Endodermal cell (in vitro differentiated cells): ENCODE results near the gene INKA2. TPM values are rescaled to one million over a fixed set of nuclear protein-coding genes. Genes with fewer than 3 reads are reported as not detected.

Source experiments
- DNase-seq: peaks from one replicate; pipeline ENCODE4 v3.0.0-alpha.2; 2017
- H3K27ac ChIP-seq: 2 replicates; pipeline ENCODE4 v1.5.1; 2013; ENCODE audit warnings: mild to moderate bottlenecking, low read depth, low read length, moderate library complexity
- H3K27me3 ChIP-seq: 2 replicates; pipeline ENCODE4 v1.6.1; 2013; ENCODE audit warnings: mild to moderate bottlenecking, low read length, moderate library complexity; ENCODE audit not compliant: insufficient read depth, control insufficient read depth, poor library complexity, severe bottlenecking
- H3K36me3 ChIP-seq: 2 replicates; pipeline ENCODE4 v1.7.0; 2013; ENCODE audit warnings: mild to moderate bottlenecking, low read length, moderate library complexity; ENCODE audit not compliant: control insufficient read depth, insufficient read depth
- H3K4me1 ChIP-seq: one replicate; pipeline ENCODE4 v1.7.0; 2013; ENCODE audit warnings: low read length; ENCODE audit not compliant: control insufficient read depth, insufficient read depth
- H3K4me3 ChIP-seq: 2 replicates; pipeline ENCODE4 v1.5.1; 2013; ENCODE audit warnings: mild to moderate bottlenecking, low read length, moderate library complexity
- H3K9ac ChIP-seq: 2 replicates; pipeline ENCODE4 v1.6.1; 2013; ENCODE audit warnings: mild to moderate bottlenecking, low read length, moderate library complexity; ENCODE audit not compliant: poor library complexity, severe bottlenecking; ENCODE audit errors: extremely low read depth
- H3K9me3 ChIP-seq: 2 replicates; pipeline ENCODE4 v1.6.1; 2013; ENCODE audit warnings: mild to moderate bottlenecking, low read length, moderate library complexity; ENCODE audit not compliant: control insufficient read depth
- H3K27ac Mint-ChIP-seq: 2 replicates; pipeline ENCODE4 v1.8.0; 2020; ENCODE audit warnings: mixed read lengths
- H3K27me3 Mint-ChIP-seq: 2 replicates; pipeline ENCODE4 v1.8.0; 2021; ENCODE audit warnings: mild to moderate bottlenecking, mixed read lengths; ENCODE audit not compliant: insufficient read depth
- H3K36me3 Mint-ChIP-seq: 2 replicates; pipeline ENCODE4 v1.8.0; 2020; ENCODE audit warnings: low read depth, mixed read lengths
- H3K4me1 Mint-ChIP-seq: 2 replicates; pipeline ENCODE4 v1.8.0; 2020; ENCODE audit warnings: mixed read lengths
- H3K4me3 Mint-ChIP-seq: 2 replicates; pipeline ENCODE4 v1.8.0; 2020; ENCODE audit warnings: mild to moderate bottlenecking, moderate library complexity, mixed read lengths
- H3K9me3 Mint-ChIP-seq: 2 replicates; pipeline ENCODE4 v1.8.0; 2020; ENCODE audit warnings: mild to moderate bottlenecking, mixed read lengths
- CTCF ChIP-seq: fragments of 200-600 bp; sonication (generic); conservative IDR thresholded peaks from 2 replicates; pipeline ENCODE4 v1.5.0; 2021; ENCODE audit warnings: antibody characterized with exemption, mild to moderate bottlenecking
- WGBS, 2 experiments: methylation state at CpG; one replicate each; pipeline versions ENCODE4 v1.1.5 to v1.1.7; 2013; ENCODE audit warnings: missing lambda C conversion rate in 2 of 2, mixed read lengths in 1 of 2; ENCODE audit not compliant: insufficient coverage in 1 of 2, insufficient read length in 1 of 2; 5-methylcytosine and 5-hydroxymethylcytosine counted together
- long read RNA-seq, 4 experiments: library from polyadenylated mRNA in 2 of 4; library from RNA in 1 of 4; library from capped mRNA in 1 of 4; stranded (forward) in 3 of 4; unstranded in 1 of 4; transcript quantifications; one replicate each; pipeline ENCODE4 v2.0.0, GENCODE V29; 2020 to 2021; ENCODE audit warnings: inconsistent platforms in 1 of 4
- polyA plus RNA-seq, 2 experiments: library from polyadenylated mRNA; stranded (reverse); fragments of 50-300 nt; gene quantifications; one replicate each; pipeline ENCODE4 v1.2.3, GENCODE V29; 2013
- total RNA-seq, 2 donors: library from RNA; stranded (reverse); fragmentation: NEBNext Ultra II Directional in 1 of 2; extraction: Animal tissue kit (Norgen Biotek cat#: 25700) in 1 of 2; gene quantifications; 2 replicates in 1 of 2; 3 replicates in 1 of 2; pipeline ENCODE4 v1.2.1, GENCODE V29; 2021

INKA2 gene
- total RNA-seq = 1 to 10 TPM; 1.4 to 1.9 TPM
- polyA plus RNA-seq (2013, experiment 1 of 2) = 3.3 TPM
- 3.4 TPM for polyA plus RNA-seq (2013, experiment 2 of 2)
- long read RNA-seq, experiment 1 = 0 reads
- long read RNA-seq, experiment 2 = 0 reads
- long read RNA-seq, experiment 3, full-length matches to known transcripts = 4 of 4 reads
- long read RNA-seq, experiment 3, partial matches to known transcripts = 0 of 4 reads
- long read RNA-seq, experiment 3, other reads (novel, unspliced or antisense) = 0 of 4 reads
- long read RNA-seq, experiment 4 = 0 reads

GRCh38 chr1:111739194-111739924 lies at the start of gene INKA2:
TSS of gene INKA2 (minus strand) at chr1:111739395. CDS start at chr1:111739242, 153 bp downstream.
- Mint-ChIP-seq H3K4me1 (peaks cover 9% of the 10 kb centered on the region), H3K9me3 (no peaks in the 10 kb centered on the region), H3K4me3 (peak within 1 kb of the TSS; percentile 65), H3K27me3 (peaks cover 40% of the 10 kb centered on the region), H3K36me3 (no peaks in the 10 kb centered on the region), H3K27ac (peak within 1 kb of the TSS; percentile 63)
- Histone ChIP-seq H3K27me3 (peaks cover 41% of the 10 kb centered on the region), H3K4me3 (peak within 1 kb of the TSS; percentile 84), H3K9me3 (no peaks in the 10 kb centered on the region), H3K9ac (peak within 1 kb of the TSS; percentile 38), H3K36me3 (no peaks in the 10 kb centered on the region), H3K4me1 (peaks cover 10% of the 10 kb centered on the region), H3K27ac (peak within 1 kb of the TSS; percentile 96)
- peak; percentile 97 for DNase-seq
- WGBS, 2 experiments = 0% methylated on average over 2 to 59 of the region's 59 CpGs
- no peak for TF ChIP-seq CTCF

GRCh38 chr1:111786669-111787207 lies 47.5 kb upstream of the INKA2 start:
- no peak for TF ChIP-seq CTCF
- peaks cover 7% of the 10 kb centered on the region for H3K4me1 Mint-ChIP-seq
- H3K27me3 Mint-ChIP-seq = peaks cover 7% of the 10 kb centered on the region
- no peaks in the 10 kb centered on the region for H3K36me3 ChIP-seq
- peak; percentile 31 for DNase-seq
- no peak overlapping the region for H3K9ac ChIP-seq
- H3K27me3 ChIP-seq = peaks cover 10% of the 10 kb centered on the region
- no peaks in the 10 kb centered on the region for H3K36me3 Mint-ChIP-seq
- WGBS, 2 experiments = 88 to 98% methylated on average over 8 to 9 of the region's 9 CpGs
- no peaks in the 10 kb centered on the region for H3K9me3 Mint-ChIP-seq
- no peak overlapping the region for H3K27ac Mint-ChIP-seq
- H3K4me1 ChIP-seq = no peaks in the 10 kb centered on the region
- no peak overlapping the region for H3K27ac ChIP-seq
- H3K4me3 ChIP-seq = no peak overlapping the region
- no peak overlapping the region for H3K4me3 Mint-ChIP-seq
- no peaks in the 10 kb centered on the region for H3K9me3 ChIP-seq

- H3K4me1 Mint-ChIP-seq = peaks cover 8% of the 10 kb centered on the region
These were observed 45.2 kb upstream of the INKA2 start for GRCh38 chr1:111784273-111784901.

More at GRCh38 chr1:111784273-111784901, 45.2 kb upstream of the INKA2 start:
- no peaks in the 10 kb centered on the region for H3K36me3 ChIP-seq
- no peaks in the 10 kb centered on the region for H3K36me3 Mint-ChIP-seq
- peak; percentile 24 for TF ChIP-seq CTCF
- H3K4me3 Mint-ChIP-seq = no peak overlapping the region
- H3K27ac ChIP-seq = no peak overlapping the region
- H3K27me3 Mint-ChIP-seq = peaks cover 5% of the 10 kb centered on the region
- H3K27ac Mint-ChIP-seq = no peak overlapping the region
- no peak overlapping the region for H3K9ac ChIP-seq
- no peaks in the 10 kb centered on the region for H3K9me3 Mint-ChIP-seq
- H3K4me3 ChIP-seq = no peak overlapping the region
- H3K4me1 ChIP-seq = no peaks in the 10 kb centered on the region
- H3K27me3 ChIP-seq = no peaks in the 10 kb centered on the region
- DNase-seq = no peak
- no peaks in the 10 kb centered on the region for H3K9me3 ChIP-seq
- WGBS, 2 experiments = 80 to 95% methylated on average over 1 to 4 of the region's 4 CpGs
